HS-5 (cell line): Measurements from ENCODE around the gene TAF12.
"Not testable (repeated sequence)": the region's sequence is repeated elsewhere in the genome, so short reads cannot be mapped to it uniquely, and the experiment has no call there.

Experiments used
- DNase-seq: peaks from one replicate; pipeline ENCODE4 v3.0.0-alpha.2; 2012; ENCODE audit warnings: low read depth

Gene TAF12

GRCh38 chr1:28581531-28582247, 61.2 kb downstream of the TAF12 start:
- peak; percentile 83 for DNase-seq

GRCh38 chr1:28580722-28581530, 61.9 kb downstream of the TAF12 start:
- DNase-seq: no peak

GRCh38 chr1:28579401-28579800, 63.5 kb downstream of the TAF12 start:
- no peak for DNase-seq

GRCh38 chr1:28578696-28579218, 64.1 kb downstream of the TAF12 start:
- DNase-seq: no peak

GRCh38 chr1:28577738-28578536, 64.9 kb downstream of the TAF12 start:
- DNase-seq: no peak

GRCh38 chr1:28577052-28577678, 65.7 kb downstream of the TAF12 start:
- DNase-seq: no peak

- DNase-seq: no peak
Measured at GRCh38 chr1:28573564-28573963, 69.3 kb downstream of the TAF12 start.

GRCh38 chr1:28572891-28573290, 70.0 kb downstream of the TAF12 start:
- not testable (repeated sequence) for DNase-seq

- no peak for DNase-seq
Measured at GRCh38 chr1:28571911-28572310, 71.0 kb downstream of the TAF12 start.

- DNase-seq: no peak
Measured at GRCh38 chr1:28566931-28567330, 75.9 kb downstream of the TAF12 start.

- DNase-seq: no peak
Measured at GRCh38 chr1:28565726-28566125, 77.1 kb downstream of the TAF12 start.

GRCh38 chr1:28565040-28565439, 77.8 kb downstream of the TAF12 start:
- DNase-seq: no peak

GRCh38 chr1:28564310-28564709, 78.6 kb downstream of the TAF12 start:
- DNase-seq: no peak

- DNase-seq: no peak
Measured at GRCh38 chr1:28560886-28561285, 82.0 kb downstream of the TAF12 start.
